HCT116 (cell line): ENCODE data around the gene KLHL17. TPM values are rescaled to one million over a fixed set of nuclear protein-coding genes. Genes with fewer than 3 reads are reported as not detected.

Source experiments
- ATAC-seq: fragments of 200-7000 bp; cut with Tn5 transposase; 2 replicates; pipeline ENCODE4 v1.9.1; 2020; ENCODE audit warnings: mild to moderate bottlenecking, moderate library complexity
- BruUV-seq: library from RNA; stranded (reverse); fragments of 400-500 nt; replicated peaks from 2 replicates; lab custom pipeline; 2021; lab: Mats Ljungman, UMichigan
- CTCF ChIA-PET: fragments of 300-600 bp; sonication (Branson Sonifier 250); formaldehyde crosslinking; loops from one replicate; lab custom pipeline; 2021; ENCODE audit warnings: antibody characterized with exemption; lab: Charles Lee
- POLR2A ChIA-PET: fragments of 300-600, 350-600 bp; sonication (Branson Sonifier 250); formaldehyde crosslinking; loops from one replicate; lab custom pipeline; 2021; ENCODE audit warnings: antibody characterized with exemption; lab: Charles Lee
- RAD21 ChIA-PET, 2 experiments: fragments of 300-600 bp; sonication (Branson Sonifier 250); formaldehyde crosslinking; loops; one replicate each; lab custom pipeline; 2023; ENCODE audit warnings: low total read pairs in 2 of 2; ENCODE audit not compliant: uncharacterized antibody in 2 of 2, unreplicated experiment in 2 of 2, low non-redundant PET in 1 of 2; lab: Charles Lee
- DNase-seq: peaks from one replicate; pipeline ENCODE4 v3.0.0-alpha.2; 2010; ENCODE audit warnings: low read depth, low spot score
- H2AFZ ChIP-seq: fragments of 200-600 bp; shearing (Covaris generic), sonication (generic); 2 replicates; pipeline ENCODE4 v1.6.1; 2017; ENCODE audit warnings: low read depth, mixed run types, mixed read lengths, antibody characterized with exemption, low read length; ENCODE audit not compliant: poor library complexity, severe bottlenecking
- H3K27ac ChIP-seq: 2 replicates; pipeline ENCODE4 v1.5.1; 2012; ENCODE audit warnings: low read depth, low read length
- H3K27me3 ChIP-seq: fragments of 200-600 bp; sonication (generic); 2 replicates; pipeline ENCODE4 v1.6.1; 2016; ENCODE audit warnings: mixed run types, low read length, mixed read lengths; ENCODE audit not compliant: insufficient read depth
- H3K36me3 ChIP-seq, 2 experiments: fragments of 200-500 bp in 1 of 2; fragments of 200-600 bp in 1 of 2; sonication (Bioruptor generic) in 1 of 2; sonication (generic) in 1 of 2; 2 replicates each; pipeline versions ENCODE4 v1.5.1 to v1.6.1; 2014 to 2016; ENCODE audit warnings: low read length in 2 of 2, inconsistent platforms in 1 of 2, mixed read lengths in 1 of 2, mixed run types in 1 of 2; ENCODE audit not compliant: insufficient read depth in 2 of 2, control insufficient read depth in 1 of 2
- H3K4me1 ChIP-seq, 2 experiments: fragments of 200-600 bp in 1 of 2; sonication (generic) in 1 of 2; 2 replicates each; pipeline versions ENCODE4 v1.5.1 to v1.6.1; 2012 to 2017; ENCODE audit warnings: low read length in 2 of 2, inconsistent platforms in 1 of 2, mild to moderate bottlenecking in 1 of 2, mixed read lengths in 1 of 2, mixed run types in 1 of 2, moderate library complexity in 1 of 2; ENCODE audit not compliant: insufficient read depth in 2 of 2, control insufficient read depth in 1 of 2
- H3K4me2 ChIP-seq: fragments of 200-600 bp; sonication (generic); 2 replicates; pipeline ENCODE4 v1.6.1; 2017; ENCODE audit warnings: mixed run types, low read length, mixed read lengths
- H3K4me3 ChIP-seq, 2 experiments: fragments of 200-600 bp in 1 of 2; sonication (generic) in 1 of 2; replicated peaks in 1 of 2; 2 replicates each; pipeline ENCODE4 v1.5.1; 2011 to 2016; ENCODE audit warnings: low read length in 2 of 2, control low read depth in 1 of 2, low read depth in 1 of 2, mild to moderate bottlenecking in 1 of 2, mixed read lengths in 1 of 2, mixed run types in 1 of 2
- H3K79me2 ChIP-seq: fragments of 200-600 bp; sonication (generic); 2 replicates; pipeline ENCODE4 v1.6.1; 2017; ENCODE audit warnings: mild to moderate bottlenecking, mixed run types, low read length, moderate library complexity, mixed read lengths; ENCODE audit not compliant: insufficient read depth
- H3K9ac ChIP-seq: fragments of 200-600 bp; sonication (generic); 2 replicates; pipeline ENCODE4 v1.6.1; 2016; ENCODE audit warnings: low read length, mixed read lengths
- H3K9me2 ChIP-seq: fragments of 200-600 bp; sonication (generic), shearing (Covaris generic); 2 replicates; pipeline ENCODE4 v1.6.1; 2017; ENCODE audit warnings: mixed run types, mild to moderate bottlenecking, moderate library complexity; ENCODE audit not compliant: insufficient read depth
- H3K9me3 ChIP-seq, 2 experiments: fragments of 200-500 bp in 1 of 2; fragments of 200-600 bp in 1 of 2; sonication (Bioruptor generic) in 1 of 2; sonication (generic) in 1 of 2; 2 replicates each; pipeline ENCODE4 v1.6.1; 2014 to 2017; ENCODE audit warnings: low read length in 2 of 2, mixed read lengths in 2 of 2, inconsistent platforms in 1 of 2, low read depth in 1 of 2, mild to moderate bottlenecking in 1 of 2, mixed run types in 1 of 2, moderate library complexity in 1 of 2; ENCODE audit not compliant: control insufficient read depth in 1 of 2, insufficient read depth in 1 of 2
- H4K20me1 ChIP-seq: fragments of 200-600 bp; sonication (generic), shearing (Covaris generic); 2 replicates; pipeline ENCODE4 v1.6.1; 2017; ENCODE audit warnings: mixed run types, mild to moderate bottlenecking, moderate library complexity; ENCODE audit not compliant: insufficient read depth
- EZH2 ChIP-seq: fragments of 200-600 bp; sonication (generic); IDR thresholded peaks from 2 replicates; pipeline ENCODE4 v1.6.1; 2017; ENCODE audit warnings: antibody characterized with exemption, mixed run types
- POLR2A ChIP-seq: IDR thresholded peaks from 2 replicates; pipeline ENCODE4 v1.7.0; 2011; ENCODE audit warnings: borderline replicate concordance; ENCODE audit not compliant: insufficient read depth, insufficient read length; ENCODE audit errors: extremely low read depth
- SIN3A ChIP-seq: IDR thresholded peaks from 2 replicates; pipeline ENCODE4 v1.6.1; 2012; ENCODE audit warnings: low read depth
- intact Hi-C: fragments of 100-400 bp; cut with micrococcal nuclease; formaldehyde crosslinking; loops from 2 replicates; pipeline ENCODE4 v1.10.0; 2022
- total RNA-seq: library from RNA; stranded (reverse); gene quantifications from one replicate; pipeline ENCODE4 v1.2.1, GENCODE V29; 2021; ENCODE audit not compliant: unreplicated experiment
- TF ChIP-seq, protein P1 (sequence below): IDR thresholded peaks from 2 replicates; pipeline ENCODE4 v1.6.1; 2011; ENCODE audit warnings: mild to moderate bottlenecking, low read length, moderate library complexity; ENCODE audit not compliant: insufficient replicate concordance; ENCODE audit errors: extremely low read depth

KLHL17 gene
- total RNA-seq, 1 experiment from 2014 or later, result 100.0 TPM

DNA sequence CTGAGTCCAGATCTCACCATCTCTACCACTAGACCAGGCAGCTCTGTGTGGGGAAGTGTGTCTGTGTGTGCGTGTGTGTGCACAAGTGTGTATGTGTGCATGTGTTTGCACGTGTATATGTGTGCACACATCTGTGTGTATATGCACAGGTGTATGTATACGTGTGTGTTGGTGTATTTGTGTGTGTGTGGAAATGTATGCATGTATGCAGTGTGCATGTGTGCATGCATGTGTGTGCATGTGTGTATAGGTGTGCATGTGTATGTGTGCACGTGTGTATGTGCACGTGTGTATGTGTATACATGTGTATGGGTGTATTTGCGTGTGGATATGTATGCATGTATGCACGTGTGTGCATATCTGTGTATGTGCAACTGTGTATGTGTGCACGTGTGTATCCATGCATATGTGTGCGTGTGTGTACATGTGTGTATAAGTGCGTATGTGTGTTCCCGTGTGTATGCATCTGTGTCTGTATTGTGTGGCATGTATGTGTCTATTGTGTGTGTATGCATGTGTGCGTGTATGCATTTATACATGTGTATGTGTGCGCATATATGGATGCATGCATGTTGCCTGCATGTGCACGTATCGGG is 9.0 kb downstream of the KLHL17 start:
- no peak for ATAC-seq
- Histone ChIP-seq H3K9me2 (no peaks in the 10 kb centered on the region), H3K36me3 (peaks cover 0 to 3% of the 10 kb centered on the region in 2 experiments; a peak in 1 of 4 replicates), H3K4me2 (no peak overlapping the region), H3K9ac (no peak overlapping the region), H3K27me3 (no peaks in the 10 kb centered on the region), H2AFZ (no peak overlapping the region), H3K79me2 (no peaks in the 10 kb centered on the region; the same call in 1 of the 2 replicates), H3K4me3 (no peak overlapping the region), H3K27ac (no peak overlapping the region), H3K4me1 (peaks cover 16 to 33% of the 10 kb centered on the region in 2 experiments), H3K9me3 (no peaks in the 10 kb centered on the region; a peak in 1 of 4 replicates), H4K20me1 (no peaks in the 10 kb centered on the region)
- ChIA-PET CTCF (no interaction called here), RAD21 (no interaction called here), POLR2A (no interaction called here)
- BruUV-seq, result no TSS peak
- DNase-seq, result no peak
- intact Hi-C loops, result no loop called here
- TF ChIP-seq EZH2 (no peak), POLR2A (no peak), SIN3A (no peak)
- TF ChIP-seq, protein P1, sequence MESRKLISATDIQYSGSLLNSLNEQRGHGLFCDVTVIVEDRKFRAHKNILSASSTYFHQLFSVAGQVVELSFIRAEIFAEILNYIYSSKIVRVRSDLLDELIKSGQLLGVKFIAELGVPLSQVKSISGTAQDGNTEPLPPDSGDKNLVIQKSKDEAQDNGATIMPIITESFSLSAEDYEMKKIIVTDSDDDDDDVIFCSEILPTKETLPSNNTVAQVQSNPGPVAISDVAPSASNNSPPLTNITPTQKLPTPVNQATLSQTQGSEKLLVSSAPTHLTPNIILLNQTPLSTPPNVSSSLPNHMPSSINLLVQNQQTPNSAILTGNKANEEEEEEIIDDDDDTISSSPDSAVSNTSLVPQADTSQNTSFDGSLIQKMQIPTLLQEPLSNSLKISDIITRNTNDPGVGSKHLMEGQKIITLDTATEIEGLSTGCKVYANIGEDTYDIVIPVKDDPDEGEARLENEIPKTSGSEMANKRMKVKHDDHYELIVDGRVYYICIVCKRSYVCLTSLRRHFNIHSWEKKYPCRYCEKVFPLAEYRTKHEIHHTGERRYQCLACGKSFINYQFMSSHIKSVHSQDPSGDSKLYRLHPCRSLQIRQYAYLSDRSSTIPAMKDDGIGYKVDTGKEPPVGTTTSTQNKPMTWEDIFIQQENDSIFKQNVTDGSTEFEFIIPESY, result no peak

- DNase-seq, result no peak
- H3K27me3 ChIP-seq, result no peaks in the 10 kb centered on the region
- no peaks in the 10 kb centered on the region; the same call in 1 of the 2 replicates for H3K79me2 ChIP-seq
- no peak overlapping the region for H2AFZ ChIP-seq
- intact Hi-C loops, result no loop called here
- no peak for ATAC-seq
- no peak overlapping the region for H3K4me2 ChIP-seq
- ChIA-PET CTCF (no interaction called here), RAD21 (no interaction called here), POLR2A (no interaction called here)
- H3K27ac ChIP-seq, result no peak overlapping the region
- H3K36me3 ChIP-seq, result no peaks in the 10 kb centered on the region; a peak in 1 of 4 replicates
- no peaks in the 10 kb centered on the region; a peak in 1 of 4 replicates for H3K9me3 ChIP-seq
- H3K4me1 ChIP-seq, result peaks cover 16 to 35% of the 10 kb centered on the region in 2 experiments
- BruUV-seq, result no TSS peak
- no peak for TF ChIP-seq POLR2A
- H3K4me3 ChIP-seq, result no peak overlapping the region
- no peaks in the 10 kb centered on the region for H4K20me1 ChIP-seq
- no peak overlapping the region for H3K9ac ChIP-seq
- no peaks in the 10 kb centered on the region for H3K9me2 ChIP-seq
These were observed 10.0 kb downstream of the KLHL17 start for GRCh38 chr1:970242-970972.
